Measurements from ENCODE around the gene ZNF350. TPM values are rescaled to one million over a fixed set of nuclear protein-coding genes. Genes with fewer than 3 reads are reported as not detected.
A peak's percentile ranks its signal among the peaks of the same experiment; 100 is the strongest.

ZNF350 gene
- total and polyA plus RNA-seq, 2 of the 13 experiments (the other 11 are each of a cell fraction or from before 2014, with no cell fraction given): 3.7 to 6.9 TPM

DNA sequence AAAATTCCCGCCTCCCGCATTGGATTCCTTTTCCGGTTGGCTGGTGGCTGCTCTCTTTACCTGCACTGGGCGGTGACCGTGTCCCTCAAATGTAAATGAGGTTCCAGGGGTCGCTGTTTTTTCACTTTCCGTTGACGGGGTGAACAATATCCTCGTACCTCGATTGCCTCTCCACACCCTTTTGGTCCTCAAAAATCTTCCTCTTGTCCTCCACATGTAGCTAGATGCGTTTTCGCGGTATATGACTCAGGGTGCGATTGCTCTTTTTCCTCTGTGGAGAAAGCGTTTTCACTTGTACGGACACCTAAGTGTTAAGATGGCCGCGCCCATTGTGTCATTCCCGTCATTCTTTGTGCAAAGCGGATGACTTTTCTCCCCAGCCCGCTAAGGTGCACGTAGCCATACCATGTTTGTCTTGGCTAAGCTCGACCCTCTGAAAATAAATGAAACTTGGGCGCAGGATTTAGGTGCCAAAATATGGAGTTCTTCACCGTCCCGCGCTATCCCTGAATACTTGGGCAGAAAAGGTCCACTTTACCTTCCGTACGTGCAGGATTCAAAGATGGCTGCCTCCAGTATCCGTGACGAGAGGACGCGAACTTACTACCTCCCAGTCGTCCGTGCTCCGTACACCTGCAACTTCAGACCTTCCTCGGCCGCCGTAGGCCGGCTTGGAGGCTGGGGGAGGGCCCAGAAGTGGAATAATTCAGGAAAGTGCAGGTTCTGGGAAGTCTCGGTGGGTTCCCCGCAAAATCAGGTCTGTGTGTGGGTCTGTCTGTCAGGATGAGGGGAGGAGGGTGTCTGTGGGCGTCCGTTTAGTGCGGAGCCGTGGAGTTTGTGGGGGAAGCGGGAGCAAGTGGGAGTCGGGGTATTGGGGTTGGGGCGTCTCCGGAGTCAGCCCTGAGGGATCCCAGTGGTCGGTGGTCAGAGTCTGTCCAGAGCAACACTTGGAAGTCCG, 59.6 kb downstream of the ZNF350 start, which contains the start of gene ZNF613 (continued):
- no peak for TF ChIP-seq CSRNP1 (CRISPR knock-in tag; IDR thresholded peaks at IDR 0.05)
- TF ChIP-seq DRAP1 (CRISPR knock-in tag; IDR thresholded peaks at IDR 0.05): 0 out of 2 replicates have a peak, but pooled peaks have one; percentile 34
- TF ChIP-seq ZNF710 (CRISPR knock-in tag; IDR thresholded peaks at IDR 0.05; ENCODE audit: borderline replicate concordance): peak; percentile 85; the same call in 1 of the 2 replicates
- peak; percentile 55; the same call in 1 of the 2 replicates for TF ChIP-seq DMAP1 (CRISPR knock-in tag; IDR thresholded peaks at IDR 0.05)
- no peak for TF ChIP-seq SMYD3 (CRISPR knock-in tag; IDR thresholded peaks at IDR 0.05)
- no peak for TF ChIP-seq HNRNPK (IDR thresholded peaks at IDR 0.05; ENCODE audit: low read depth, low read length, poor library complexity, severe bottlenecking)
- TF ChIP-seq, protein P1, sequence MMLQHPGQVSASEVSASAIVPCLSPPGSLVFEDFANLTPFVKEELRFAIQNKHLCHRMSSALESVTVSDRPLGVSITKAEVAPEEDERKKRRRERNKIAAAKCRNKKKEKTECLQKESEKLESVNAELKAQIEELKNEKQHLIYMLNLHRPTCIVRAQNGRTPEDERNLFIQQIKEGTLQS (CRISPR knock-in tag; IDR thresholded peaks at IDR 0.05): no peak
- peak; percentile 12; the same call in 1 of the 2 replicates for TF ChIP-seq RARA (CRISPR knock-in tag; IDR thresholded peaks at IDR 0.05)
- TF ChIP-seq MLX (CRISPR knock-in tag; IDR thresholded peaks at IDR 0.05): no peak
- TF ChIP-seq THAP8 (CRISPR knock-in tag; IDR thresholded peaks at IDR 0.05; ENCODE audit: borderline replicate concordance): no peak
- peak; percentile 78 for TF ChIP-seq NFYB (CRISPR knock-in tag; IDR thresholded peaks at IDR 0.05)
- TF ChIP-seq KAT7 (CRISPR knock-in tag; IDR thresholded peaks at IDR 0.05; ENCODE audit: borderline replicate concordance): no peak

All from HepG2 (cell line).